CD4-positive, CD25-positive, alpha-beta regulatory T cell (primary cell): Measurements from ENCODE around the gene APOL3. TPM values are rescaled to one million over a fixed set of nuclear protein-coding genes. Genes with fewer than 3 reads are reported as not detected.
"Not testable (repeated sequence)": the region's sequence is repeated elsewhere in the genome, so short reads cannot be mapped to it uniquely, and the experiment has no call there.

ENCODE experiments used
- ATAC-seq, 2 donors: fragments of 150-1000 bp; cut with Tn5 transposase; one replicate each; pipeline ENCODE4 v1.10.0; 2021; ENCODE audit warnings: low read depth in 2 of 2, moderate number of reproducible peaks in 2 of 2, moderate library complexity in 1 of 2
- DNase-seq, 3 donors: peaks; one replicate each; pipeline versions ENCODE4 v3.0.0 to v3.0.0-alpha.2; 2012 to 2022; ENCODE audit warnings: mixed read lengths in 1 of 3
- H3K27ac ChIP-seq: one replicate; pipeline ENCODE4 v1.7.0; 2013; ENCODE audit warnings: mild to moderate bottlenecking, low read length; ENCODE audit not compliant: insufficient read depth, poor library complexity, severe bottlenecking
- H3K27me3 ChIP-seq: one replicate; pipeline ENCODE4 v1.7.0; 2013; ENCODE audit warnings: low read length; ENCODE audit not compliant: control insufficient read depth, insufficient read depth
- H3K36me3 ChIP-seq: one replicate; pipeline ENCODE4 v1.7.0; 2013; ENCODE audit warnings: mild to moderate bottlenecking, low read length, moderate library complexity; ENCODE audit not compliant: control insufficient read depth, insufficient read depth
- H3K4me1 ChIP-seq: 2 replicates; pipeline ENCODE4 v1.7.0; 2013; ENCODE audit warnings: mild to moderate bottlenecking, low read length; ENCODE audit not compliant: insufficient read depth, control insufficient read depth, poor library complexity, severe bottlenecking
- H3K4me3 ChIP-seq: one replicate; pipeline ENCODE4 v1.7.0; 2013; ENCODE audit warnings: low read depth, mild to moderate bottlenecking, low read length, moderate library complexity
- H3K9me3 ChIP-seq, 2 experiments: 1 replicate in 1 of 2; 2 replicates in 1 of 2; pipeline ENCODE4 v1.7.0; 2013; ENCODE audit warnings: low read length in 2 of 2, mild to moderate bottlenecking in 1 of 2, moderate library complexity in 1 of 2; ENCODE audit not compliant: control insufficient read depth in 2 of 2
- H3K27ac Mint-ChIP-seq, 3 donors: one replicate each; pipeline ENCODE4 v1.8.0; 2020 to 2022; ENCODE audit warnings: mild to moderate bottlenecking in 3 of 3, mixed read lengths in 3 of 3, moderate library complexity in 2 of 3
- H3K27me3 Mint-ChIP-seq: one replicate; pipeline ENCODE4 v1.8.0; 2022; ENCODE audit warnings: mild to moderate bottlenecking, mixed read lengths
- H3K36me3 Mint-ChIP-seq: one replicate; pipeline ENCODE4 v1.8.0; 2020; ENCODE audit warnings: mixed read lengths
- H3K4me1 Mint-ChIP-seq, 4 donors: one replicate each; pipeline ENCODE4 v1.8.0; 2020 to 2022; ENCODE audit warnings: mixed read lengths in 4 of 4, mild to moderate bottlenecking in 1 of 4
- H3K4me3 Mint-ChIP-seq, 4 donors: one replicate each; pipeline ENCODE4 v1.8.0; 2020 to 2022; ENCODE audit warnings: mild to moderate bottlenecking in 4 of 4, mixed read lengths in 4 of 4, moderate library complexity in 3 of 4
- H3K9me3 Mint-ChIP-seq, 7 donors: one replicate each; pipeline ENCODE4 v1.8.0; 2020 to 2022; ENCODE audit warnings: mixed read lengths in 7 of 7, mild to moderate bottlenecking in 3 of 7, moderate library complexity in 2 of 7
- polyA plus RNA-seq, 4 donors: library from polyadenylated mRNA; unstranded; fragments of 300-500 nt; fragmentation: Illumina TruSeq; gene quantifications; one replicate each; pipeline ENCODE4 v1.2.3, GENCODE V29; 2021
- total RNA-seq: library from RNA; stranded (reverse); gene quantifications from one replicate; pipeline ENCODE4 v1.2.3, GENCODE V29; 2022

The APOL3 gene
- total and polyA plus RNA-seq, 5 donors from 2014 or later, result 62.5 to 177 (median 69.0) TPM

DNA sequence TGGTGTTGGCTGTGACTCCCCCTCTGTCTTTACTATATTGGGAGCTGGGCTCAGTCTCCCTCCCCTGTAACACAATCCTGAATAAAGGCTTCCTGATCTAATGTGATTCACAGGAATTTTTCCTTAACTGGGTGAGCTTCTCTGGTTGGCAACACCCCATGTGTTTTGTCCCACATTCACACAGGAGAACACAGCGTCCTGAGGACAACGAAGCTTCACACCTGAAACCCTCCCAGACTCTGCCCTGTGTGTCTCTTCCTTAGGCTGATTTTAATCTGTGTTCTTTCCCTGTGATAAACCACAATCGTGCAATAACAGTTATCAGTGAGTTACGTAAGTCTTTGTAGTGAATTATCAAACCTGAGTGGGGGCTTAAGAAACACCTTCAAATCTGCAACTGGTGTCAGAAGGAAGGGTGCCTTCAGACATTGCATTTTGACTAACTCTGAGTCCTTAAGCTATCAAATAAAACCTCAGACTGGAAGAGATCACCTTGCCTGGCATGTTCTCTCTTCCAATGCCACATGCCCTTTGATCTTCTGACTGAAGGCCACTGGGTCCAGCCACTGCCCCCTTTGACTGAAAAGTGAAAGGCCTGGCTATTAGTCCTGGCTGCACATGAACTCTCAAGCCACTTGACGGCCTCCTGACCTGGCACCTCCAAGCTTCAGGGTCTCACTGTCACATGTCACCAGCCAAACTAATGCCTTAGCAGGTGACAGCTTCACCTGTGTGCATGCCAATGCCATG, 17.3 kb downstream of the APOL3 start:
- no peaks in the 10 kb centered on the region for H3K4me1 ChIP-seq
- no peaks in the 10 kb centered on the region for H3K9me3 ChIP-seq
- Mint-ChIP-seq H3K27me3 (no peaks in the 10 kb centered on the region), H3K4me3 (no peak overlapping the region), H3K4me1 (peaks cover 9 to 19% (median 16%) of the 10 kb centered on the region in 4 donors), H3K27ac (peak overlapping the region in 1 of 3 donors; percentile 44), H3K9me3 (no peaks in the 10 kb centered on the region), H3K36me3 (peaks cover 54% of the 10 kb centered on the region)
- ATAC-seq, result no peak
- H3K36me3 ChIP-seq, result peaks cover 65% of the 10 kb centered on the region
- H3K27me3 ChIP-seq, result no peaks in the 10 kb centered on the region
- DNase-seq, result no peak
- no peak overlapping the region for H3K4me3 ChIP-seq
- H3K27ac ChIP-seq, result no peak overlapping the region

DNA sequence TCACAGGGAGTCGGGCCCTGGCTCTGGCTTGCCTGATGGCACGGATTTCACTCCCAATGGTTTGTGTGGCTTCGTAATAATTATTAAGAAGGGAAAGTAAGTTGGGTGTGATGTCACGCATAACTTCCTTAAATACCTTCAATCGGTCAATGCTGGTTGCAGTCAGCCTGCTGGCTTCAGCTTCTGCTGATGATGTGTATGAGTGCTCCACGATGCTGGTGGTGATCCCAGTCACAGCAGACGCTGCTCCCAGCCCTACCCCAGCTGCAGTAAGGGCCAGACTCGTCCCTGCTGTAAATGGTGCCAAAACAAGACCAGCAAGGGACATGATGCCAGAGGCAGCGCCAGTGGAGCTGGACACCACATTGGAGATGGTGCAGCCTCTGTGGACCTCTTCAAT, 19.1 kb downstream of the APOL3 start:
- no peak for DNase-seq
- Mint-ChIP-seq H3K4me1 (peaks cover 5 to 14% (median 9%) of the 10 kb centered on the region in 4 donors), H3K9me3 (no peaks in the 10 kb centered on the region), H3K27ac (no peak overlapping the region), H3K27me3 (no peaks in the 10 kb centered on the region), H3K36me3 (peaks cover 51% of the 10 kb centered on the region), H3K4me3 (no peak overlapping the region)
- Histone ChIP-seq H3K9me3 (no peaks in the 10 kb centered on the region), H3K36me3 (peaks cover 50% of the 10 kb centered on the region), H3K4me3 (no peak overlapping the region), H3K27me3 (no peaks in the 10 kb centered on the region), H3K4me1 (no peaks in the 10 kb centered on the region), H3K27ac (no peak overlapping the region)
- no peak for ATAC-seq

DNA sequence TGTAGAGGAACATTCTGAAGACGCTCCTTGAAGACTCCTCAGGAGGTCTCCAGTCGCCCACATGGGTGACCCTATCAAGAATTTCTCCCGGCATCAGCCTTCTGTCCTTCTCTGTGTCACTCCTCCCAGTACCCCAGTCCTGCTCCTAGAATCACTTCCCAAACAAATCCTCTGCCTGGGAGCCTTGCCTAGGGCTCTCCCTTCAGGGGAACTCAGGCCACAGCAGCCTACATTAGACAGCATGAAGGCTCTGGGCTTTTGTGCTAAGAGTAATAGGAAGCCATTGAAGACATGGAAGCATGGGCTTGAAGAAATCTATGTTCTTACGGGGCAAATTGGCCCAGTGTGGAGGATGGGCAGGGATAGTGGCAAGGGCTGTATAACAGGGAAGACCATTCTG, 21.8 kb downstream of the APOL3 start:
- ATAC-seq, H3K4me3 Mint-ChIP-seq, H3K4me3 ChIP-seq, DNase-seq, H3K9me3 Mint-ChIP-seq, H3K4me1 Mint-ChIP-seq, H3K27me3 Mint-ChIP-seq, H3K27me3 ChIP-seq, H3K27ac ChIP-seq, H3K9me3 ChIP-seq, H3K4me1 ChIP-seq: not testable (repeated sequence)
- Mint-ChIP-seq H3K27ac (peak overlapping the region in 2 of 3 donors; percentile 31 to 71), H3K36me3 (peaks cover 29% of the 10 kb centered on the region)
- H3K36me3 ChIP-seq, result peaks cover 36% of the 10 kb centered on the region

DNA sequence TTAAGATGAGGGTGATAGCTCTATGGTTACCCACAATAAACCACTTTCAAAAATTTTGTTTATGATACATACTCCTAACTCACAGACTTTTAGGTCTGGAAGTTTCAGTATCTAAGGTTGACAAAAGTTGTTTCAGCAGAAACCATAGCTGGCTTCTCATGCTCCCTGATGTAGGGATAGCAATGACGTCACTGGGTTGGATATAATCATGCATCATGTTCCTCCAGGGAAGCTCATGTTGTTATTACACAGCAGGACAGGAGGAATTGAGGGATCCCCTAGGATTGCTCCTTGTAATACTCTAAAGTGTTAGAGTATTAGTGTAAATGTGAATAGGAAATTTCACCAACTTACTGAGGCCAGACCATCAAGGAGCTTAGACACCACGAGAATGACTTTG, 23.6 kb downstream of the APOL3 start:
- H3K27ac ChIP-seq, result no peak overlapping the region
- H3K36me3 Mint-ChIP-seq, result peaks cover 17% of the 10 kb centered on the region
- no peaks in the 10 kb centered on the region for H3K4me1 ChIP-seq
- H3K36me3 ChIP-seq, result peaks cover 19% of the 10 kb centered on the region
- no peaks in the 10 kb centered on the region for H3K27me3 Mint-ChIP-seq
- no peaks in the 10 kb centered on the region for H3K9me3 ChIP-seq
- no peak for ATAC-seq
- no peak overlapping the region for H3K4me3 ChIP-seq
- peaks cover 0 to 10% (median 0%) of the 10 kb centered on the region in 4 donors for H3K4me1 Mint-ChIP-seq
- no peaks in the 10 kb centered on the region for H3K27me3 ChIP-seq
- no peak for DNase-seq
- H3K27ac Mint-ChIP-seq, result peak overlapping the region in 2 of 3 donors; percentile 48 to 65
- H3K9me3 Mint-ChIP-seq, result no peaks in the 10 kb centered on the region
- no peak overlapping the region for H3K4me3 Mint-ChIP-seq

DNA sequence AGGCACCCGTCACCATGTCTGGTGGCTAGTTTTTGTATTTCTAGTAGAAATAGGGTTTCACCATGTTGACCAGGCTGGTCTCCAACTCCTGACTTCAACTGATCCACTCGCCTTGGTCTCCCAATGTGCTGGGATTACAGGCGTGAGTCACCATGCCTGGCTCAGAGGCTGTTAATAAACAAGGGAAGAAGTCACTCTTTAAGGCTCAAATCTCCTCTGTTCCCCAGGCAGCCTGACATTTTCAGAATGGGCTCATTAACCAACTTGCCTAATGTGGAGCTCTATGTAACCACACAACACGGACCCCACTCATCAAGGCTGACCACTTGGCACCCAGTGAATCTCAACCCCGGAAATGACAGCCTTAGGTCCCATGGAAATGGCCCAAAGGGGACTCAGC, 24.1 kb downstream of the APOL3 start:
- Mint-ChIP-seq H3K27ac (peak overlapping the region in 1 of 3 donors; percentile 51), H3K27me3 (no peaks in the 10 kb centered on the region), H3K9me3 (no peaks in the 10 kb centered on the region), H3K4me1 (peaks cover 0 to 10% (median 0%) of the 10 kb centered on the region in 4 donors), H3K36me3 (peaks cover 13% of the 10 kb centered on the region), H3K4me3 (no peak overlapping the region)
- peaks cover 14% of the 10 kb centered on the region for H3K36me3 ChIP-seq
- DNase-seq (no peak), ATAC-seq (no peak)
- H3K4me1 ChIP-seq, result no peaks in the 10 kb centered on the region
- no peaks in the 10 kb centered on the region for H3K27me3 ChIP-seq
- no peaks in the 10 kb centered on the region for H3K9me3 ChIP-seq
- no peak overlapping the region for H3K27ac ChIP-seq
- H3K4me3 ChIP-seq, result no peak overlapping the region

DNA sequence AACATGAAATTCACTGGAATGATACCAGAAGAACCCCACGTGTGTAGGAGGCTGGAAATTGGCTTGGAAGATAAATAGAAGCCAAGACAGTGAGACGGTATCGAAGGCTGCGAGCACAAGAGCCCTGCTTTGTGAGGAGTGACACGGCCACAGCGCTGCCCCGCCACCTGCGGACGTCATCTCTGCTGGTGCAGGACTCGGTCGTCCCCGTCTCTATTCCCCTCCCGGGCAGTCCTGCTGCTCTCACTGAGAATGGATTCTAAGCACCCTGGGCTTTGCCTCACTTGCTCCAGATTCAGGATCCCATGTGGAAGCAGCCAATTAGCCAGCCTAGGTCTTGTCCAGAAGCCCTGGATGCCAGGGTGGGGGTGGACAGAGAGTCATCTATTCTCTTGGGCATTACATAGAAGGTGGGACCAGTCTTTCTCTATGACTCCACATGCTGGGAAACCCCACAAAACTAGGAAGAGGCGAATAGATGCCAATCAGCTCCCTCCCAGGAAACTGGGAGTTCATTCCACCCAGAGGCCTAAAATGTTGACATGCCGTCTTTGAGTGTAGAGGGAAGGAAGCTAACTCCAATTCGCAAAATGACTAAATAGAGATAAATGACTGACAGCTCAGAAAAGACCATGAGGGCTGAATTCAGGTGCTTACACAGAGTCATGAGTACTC, 25.1 kb downstream of the APOL3 start:
- H3K36me3 Mint-ChIP-seq, result peaks cover 2% of the 10 kb centered on the region
- H3K4me1 ChIP-seq, result no peaks in the 10 kb centered on the region
- no peak overlapping the region for H3K4me3 ChIP-seq
- H3K9me3 Mint-ChIP-seq, result no peaks in the 10 kb centered on the region
- peaks cover 0 to 10% (median 0%) of the 10 kb centered on the region in 4 donors for H3K4me1 Mint-ChIP-seq
- H3K27me3 ChIP-seq, result no peaks in the 10 kb centered on the region
- ATAC-seq, result no peak
- no peak overlapping the region for H3K27ac ChIP-seq
- no peaks in the 10 kb centered on the region for H3K9me3 ChIP-seq
- peaks cover 4% of the 10 kb centered on the region for H3K36me3 ChIP-seq
- H3K27me3 Mint-ChIP-seq, result no peaks in the 10 kb centered on the region
- DNase-seq, result no peak
- no peak overlapping the region for H3K4me3 Mint-ChIP-seq
- H3K27ac Mint-ChIP-seq, result peak overlapping the region in 2 of 3 donors; percentile 6 to 65

DNA sequence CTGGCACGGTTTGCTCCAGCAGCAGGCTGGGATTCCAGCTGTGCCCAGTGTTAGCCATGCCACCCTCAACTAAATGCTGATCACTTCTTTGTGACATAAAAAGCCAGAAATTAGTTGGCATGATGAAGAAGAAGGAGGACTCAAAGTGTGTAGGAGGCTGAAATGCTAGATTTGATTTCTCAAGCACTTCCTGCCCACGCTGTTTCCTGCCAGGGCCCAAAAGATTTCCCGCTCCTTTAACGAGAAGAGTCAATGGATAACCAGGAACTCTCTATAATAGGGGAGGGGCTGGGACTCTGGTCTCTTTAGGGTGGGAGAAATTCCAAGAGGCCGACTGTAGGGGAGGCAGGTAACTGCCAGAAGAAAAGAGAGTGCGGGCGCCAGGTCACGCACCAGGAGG, 26.4 kb downstream of the APOL3 start:
- Histone ChIP-seq H3K27ac (no peak overlapping the region), H3K4me1 (no peaks in the 10 kb centered on the region), H3K36me3 (peaks cover 3% of the 10 kb centered on the region), H3K27me3 (no peaks in the 10 kb centered on the region), H3K9me3 (no peaks in the 10 kb centered on the region), H3K4me3 (no peak overlapping the region)
- H3K27ac Mint-ChIP-seq, result peak overlapping the region in 1 of 3 donors; percentile 55
- no peak for ATAC-seq
- H3K4me3 Mint-ChIP-seq, result no peak overlapping the region
- peaks cover 6% of the 10 kb centered on the region for H3K36me3 Mint-ChIP-seq
- H3K27me3 Mint-ChIP-seq, result no peaks in the 10 kb centered on the region
- no peak for DNase-seq
- peaks cover 0 to 10% (median 0%) of the 10 kb centered on the region in 4 donors for H3K4me1 Mint-ChIP-seq
- H3K9me3 Mint-ChIP-seq, result no peaks in the 10 kb centered on the region
